Lung microvascular endothelial cell (primary cell): ENCODE measurements around the gene COBL. TPM values are rescaled to one million over a fixed set of nuclear protein-coding genes. Genes with fewer than 3 reads are reported as not detected.

Source experiments
- DNase-seq, 2 donors: peaks; one replicate each; pipeline versions ENCODE4 v3.0.0 to v3.0.0-alpha.2; 2010; ENCODE audit warnings: low read depth in 2 of 2
- total RNA-seq: library from RNA; depleted of rRNA; stranded (reverse); fragments of >200 nt; gene quantifications from 2 replicates; pipeline ENCODE4 v1.2.1, GENCODE V29; 2014

The COBL gene
- total RNA-seq, 1 donor from 2014 or later, result not detected

DNA sequence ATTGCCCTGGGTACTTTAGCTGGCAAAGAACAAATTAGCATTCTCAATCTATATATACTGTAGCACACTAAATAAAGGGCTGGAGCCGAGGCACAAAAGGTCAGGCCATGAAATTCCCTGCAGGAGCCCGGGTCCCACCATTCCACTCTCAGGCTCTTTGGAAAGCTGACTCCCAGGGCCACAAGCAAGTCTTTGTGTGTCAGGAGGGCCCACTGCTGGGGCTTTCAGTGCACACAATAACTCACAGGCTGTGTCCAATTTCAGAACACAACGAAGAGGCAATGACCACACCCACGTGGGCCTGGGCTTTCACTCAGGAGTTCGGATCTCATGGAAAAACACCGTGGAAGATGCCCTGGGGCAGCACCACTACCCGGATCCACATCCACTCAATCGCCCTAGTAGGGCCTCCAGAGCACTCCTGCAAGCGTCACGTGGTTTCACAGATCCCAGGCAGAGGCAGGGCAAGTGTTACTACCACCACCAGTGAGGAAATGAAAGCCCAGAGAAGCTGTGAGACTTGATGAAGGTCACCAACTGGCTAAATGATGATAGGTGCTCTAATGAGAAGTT lies 60.3 kb downstream of the COBL start:
- no peak for DNase-seq

DNA sequence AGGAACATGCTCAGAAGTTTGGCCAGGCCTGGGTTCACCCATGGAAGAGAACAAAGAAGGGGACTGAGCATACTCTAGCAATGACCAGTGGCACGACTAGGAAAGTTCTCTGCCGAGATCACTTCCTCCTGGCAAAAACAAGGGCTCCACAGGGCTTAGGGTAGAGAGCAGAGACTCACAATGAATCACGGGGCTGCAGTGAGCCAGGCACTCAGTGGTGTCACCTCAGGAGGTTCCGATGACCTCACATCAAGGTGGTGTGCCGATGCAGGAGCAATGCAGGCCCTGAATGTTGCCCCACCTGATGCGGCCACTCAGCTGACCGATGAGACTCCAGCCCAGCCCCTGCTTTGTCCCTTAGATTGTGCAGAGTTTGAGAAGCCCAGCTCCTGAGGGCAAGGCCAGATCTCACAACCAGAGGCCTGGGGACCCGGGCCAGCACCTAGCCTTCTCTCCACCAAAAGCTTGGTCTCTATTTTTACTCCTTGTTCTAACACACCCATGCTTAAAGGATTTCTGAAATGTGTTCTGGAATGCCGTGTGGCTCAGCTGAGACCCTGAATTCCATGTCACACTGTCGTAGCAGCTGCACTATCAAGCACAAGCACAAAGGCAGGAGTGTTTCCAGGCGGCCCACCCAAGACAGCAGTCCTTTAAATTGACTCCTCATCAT lies 60.9 kb downstream of the COBL start:
- DNase-seq, result no peak

DNA sequence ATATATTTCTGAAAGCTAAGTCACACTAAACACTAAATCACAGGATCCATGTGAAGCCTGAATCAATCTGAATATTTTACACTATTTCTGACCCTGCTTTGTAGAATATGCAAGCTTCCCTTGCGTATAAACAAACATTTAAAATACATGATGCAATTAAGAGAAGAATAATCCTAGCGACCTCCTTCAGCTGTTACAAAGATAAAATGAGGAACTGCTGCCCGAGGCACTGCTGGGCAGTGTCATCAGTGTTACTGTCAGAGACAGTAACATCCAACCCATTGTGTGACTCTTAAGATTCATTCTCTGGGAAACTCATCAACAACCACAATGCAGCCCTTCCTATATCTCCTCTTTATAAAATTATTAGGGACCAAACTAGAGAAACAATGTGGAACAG lies 61.6 kb downstream of the COBL start:
- no peak for DNase-seq

GRCh38 chr7:51253157-51253556 lies 63.5 kb downstream of the COBL start:
- DNase-seq, result no peak

DNA sequence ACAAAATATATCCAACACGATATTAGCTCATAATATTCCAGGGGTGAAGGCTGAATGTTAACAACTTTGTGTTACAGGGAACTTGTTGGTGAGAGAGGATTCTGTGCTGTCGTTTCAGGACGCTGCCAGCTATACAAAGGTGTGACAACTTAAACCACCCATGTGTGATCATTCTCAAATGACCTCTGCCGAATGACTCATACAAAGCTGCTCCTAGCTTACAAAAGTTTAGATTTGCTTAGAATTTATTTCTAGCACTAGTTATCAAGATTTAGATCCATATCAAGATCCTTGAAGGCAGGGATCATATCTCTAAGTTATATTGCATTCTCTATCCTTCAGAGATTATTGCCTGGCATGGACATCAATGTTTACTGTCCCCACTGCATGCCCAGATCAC lies 65.3 kb downstream of the COBL start:
- no peak for DNase-seq

DNA sequence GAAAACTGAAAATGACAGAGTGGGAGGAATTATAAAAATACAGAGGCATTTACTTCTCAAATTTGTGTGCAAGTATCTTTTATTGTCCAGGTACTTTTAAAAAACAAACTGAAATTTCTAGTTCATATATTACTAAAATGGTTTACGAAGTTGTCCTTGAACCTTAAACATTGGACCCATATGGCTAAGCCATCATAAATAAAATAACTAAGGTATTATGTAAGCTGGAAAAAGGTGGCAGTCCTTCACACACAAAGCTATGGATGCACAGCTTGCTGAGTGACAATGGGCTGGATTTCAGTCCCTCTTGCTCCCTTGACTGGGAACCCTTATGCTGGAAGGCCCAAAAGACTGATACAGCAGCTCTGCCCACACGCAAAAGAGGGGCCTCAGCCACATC lies 66.1 kb downstream of the COBL start:
- no peak for DNase-seq

- DNase-seq, result no peak
These were observed 66.6 kb downstream of the COBL start for GRCh38 chr7:51249991-51250390.

- no peak for DNase-seq
These were observed 67.2 kb downstream of the COBL start for GRCh38 chr7:51249187-51249945.

GRCh38 chr7:51246258-51247245 lies 70.1 kb downstream of the COBL start:
- no peak for DNase-seq

- DNase-seq, result no peak
These were observed 71.7 kb downstream of the COBL start for GRCh38 chr7:51244885-51245284.

GRCh38 chr7:51244053-51244452 lies 72.6 kb downstream of the COBL start:
- no peak for DNase-seq

DNA sequence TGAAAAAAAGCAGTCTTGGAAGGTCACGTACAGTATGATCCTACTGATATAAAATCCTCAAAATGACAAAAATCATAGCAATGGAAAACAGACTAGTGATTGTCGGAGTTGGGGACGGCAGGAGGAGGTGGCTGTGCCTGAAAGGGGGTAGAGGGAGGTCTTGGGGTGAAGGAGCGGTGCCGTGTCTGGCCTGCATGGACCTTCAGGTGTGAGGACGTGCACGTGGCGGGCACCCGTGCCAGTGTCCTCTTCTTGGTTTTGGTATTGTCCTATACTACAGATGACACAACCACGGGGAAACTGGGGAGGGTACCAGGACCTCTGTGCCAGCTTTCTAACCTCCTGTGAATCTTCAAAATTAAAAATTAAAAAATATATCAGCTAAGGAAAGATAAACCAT lies 73.0 kb downstream of the COBL start:
- DNase-seq, result no peak

GRCh38 chr7:51242881-51243518 lies 73.6 kb downstream of the COBL start:
- no peak for DNase-seq

DNA sequence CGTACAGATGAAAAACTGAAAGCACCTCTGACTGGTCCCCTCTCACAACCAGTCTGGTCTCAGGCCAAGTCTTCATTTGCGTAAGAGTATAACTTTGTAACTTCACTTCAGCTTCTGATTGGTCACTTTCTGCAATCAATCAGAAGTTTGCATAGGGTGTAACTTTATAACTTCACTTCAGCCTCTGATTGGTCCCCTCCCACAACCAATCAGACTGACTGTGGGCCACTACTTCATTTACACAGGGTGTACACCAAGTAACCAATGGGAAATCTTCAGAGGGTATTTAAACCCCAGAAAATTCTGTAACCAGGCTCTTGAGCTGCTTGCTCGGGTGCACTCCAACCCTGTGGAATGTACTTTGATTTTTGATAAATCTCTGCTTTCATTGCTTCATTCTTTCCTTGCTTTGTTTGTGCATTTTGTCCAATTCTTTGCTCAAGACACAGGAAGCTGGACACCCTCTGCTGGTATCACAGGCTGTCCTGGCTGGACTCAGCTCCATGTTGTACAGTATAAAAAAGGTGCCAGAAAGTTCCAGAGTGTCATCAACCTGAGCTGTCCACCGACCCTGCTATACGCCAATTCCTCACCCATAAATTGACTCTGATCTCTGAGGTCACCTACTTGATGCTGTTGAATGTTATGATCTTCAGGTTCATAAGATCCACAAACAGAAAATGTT lies 74.5 kb downstream of the COBL start:
- no peak for DNase-seq

GRCh38 chr7:51240868-51241267 lies 75.7 kb downstream of the COBL start:
- DNase-seq, result no peak

DNA sequence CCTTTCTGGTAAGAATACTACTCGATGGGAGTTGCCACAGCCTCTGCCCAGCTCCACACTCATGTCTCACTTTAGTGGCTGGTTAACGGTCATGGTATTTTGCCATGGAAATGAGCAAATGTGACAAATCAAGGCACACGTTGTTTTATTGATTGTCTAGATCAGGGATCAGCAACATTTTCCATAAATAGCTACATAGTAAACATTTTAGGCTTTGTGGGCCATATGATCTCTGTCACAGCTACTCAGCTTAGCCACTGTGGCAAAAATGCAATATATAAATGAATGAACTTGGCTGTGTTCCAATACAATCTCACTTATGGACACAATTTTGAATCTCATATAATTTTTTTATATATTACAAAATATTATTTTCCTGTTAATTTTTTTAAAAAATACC lies 76.9 kb downstream of the COBL start:
- DNase-seq, result no peak

- DNase-seq, result no peak
These were observed 77.6 kb downstream of the COBL start for GRCh38 chr7:51238981-51239495.

DNA sequence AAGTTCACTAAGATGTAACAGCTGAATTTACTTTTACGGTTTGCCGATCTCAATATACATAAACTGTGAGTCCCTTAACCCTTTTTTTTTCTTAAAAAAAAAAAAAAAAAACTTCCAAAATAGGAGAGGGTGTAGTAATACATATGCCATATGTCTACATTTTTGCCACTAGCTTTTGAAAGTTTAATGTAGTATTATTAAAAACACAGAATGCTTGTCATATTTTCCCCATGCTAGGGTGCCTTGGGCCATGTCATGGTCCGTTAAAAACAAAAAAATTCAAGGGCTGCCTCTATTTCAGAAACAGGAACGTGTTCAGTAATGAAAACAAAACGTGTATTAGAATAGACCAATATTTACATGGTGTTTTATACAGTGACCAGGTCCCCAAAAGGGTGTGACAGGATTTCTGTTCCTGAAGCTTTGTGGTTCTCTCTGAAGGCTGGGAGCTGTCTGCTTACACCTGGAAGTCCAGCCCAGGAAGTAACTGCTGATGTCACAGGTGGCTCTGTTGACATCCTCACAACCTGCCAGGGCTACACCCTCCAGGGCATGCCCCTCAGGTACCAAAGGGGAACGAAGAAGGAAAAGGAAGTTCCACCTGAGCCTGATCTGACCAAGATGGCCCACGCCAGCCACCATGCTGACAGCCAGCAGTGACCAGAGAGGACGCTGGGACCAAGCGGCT lies 79.0 kb downstream of the COBL start:
- DNase-seq, result no peak

- DNase-seq, result no peak
These were observed 80.0 kb downstream of the COBL start for GRCh38 chr7:51236470-51237132.
